Measurements from ENCODE around the gene TNRC18.
"Not testable (repeated sequence)": the region's sequence is repeated elsewhere in the genome, so short reads cannot be mapped to it uniquely, and the experiment has no call there.

The TNRC18 gene

DNA sequence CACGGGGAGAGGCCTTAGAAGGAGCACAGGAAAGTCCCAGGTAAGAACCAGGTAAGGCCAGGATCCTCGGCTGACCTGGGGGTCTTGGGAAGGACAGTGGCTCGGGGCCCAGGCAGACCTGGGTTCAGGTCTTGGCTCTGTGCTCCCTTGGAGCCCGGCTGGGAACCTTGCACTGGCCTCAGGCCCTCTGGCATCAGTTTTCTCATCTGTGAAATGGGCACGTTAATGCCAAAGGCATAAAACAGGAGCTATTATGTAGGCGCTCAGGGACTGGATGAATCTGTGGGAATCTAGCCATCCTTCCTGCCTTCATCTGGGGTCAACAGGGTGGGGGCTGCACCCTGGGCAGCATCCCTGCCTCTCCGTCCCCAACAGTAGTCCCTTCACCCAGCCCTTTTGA lies 149.2 kb downstream of the TNRC18 start:
- H3K9ac ChIP-seq (ENCODE audit: low read length), result no peak overlapping the region
- no peak overlapping the region for H3K27ac ChIP-seq (ENCODE audit: low read depth, low read length)
- H3K4me3 ChIP-seq (ENCODE audit: insufficient read depth, low read length, poor library complexity, severe bottlenecking), result no peak overlapping the region
- H2AFZ ChIP-seq (ENCODE audit: low read depth, low read length, severe bottlenecking), result no peak overlapping the region
- H4K20me1 ChIP-seq (ENCODE audit: low read depth, low read length), result no peaks in the 10 kb centered on the region
- no peaks in the 10 kb centered on the region for H3K27me3 ChIP-seq (ENCODE audit: low read length)
- H3K9me3 ChIP-seq (ENCODE audit: insufficient read depth, low read length), result no peaks in the 10 kb centered on the region
- H3K4me2 ChIP-seq (ENCODE audit: low read depth, low read length, poor library complexity, severe bottlenecking), result no peak overlapping the region
- H3K36me3 ChIP-seq (ENCODE audit: low read length), result no peaks in the 10 kb centered on the region
- no peaks in the 10 kb centered on the region for H3K9me2 ChIP-seq (replicated peaks; ENCODE audit: insufficient read depth, low read length)
- H3F3A ChIP-seq (ENCODE audit: insufficient read depth), result no peaks in the 10 kb centered on the region
- no peaks in the 10 kb centered on the region for H3K79me2 ChIP-seq (ENCODE audit: insufficient read depth, low read length)
- TF ChIP-seq, protein P1, sequence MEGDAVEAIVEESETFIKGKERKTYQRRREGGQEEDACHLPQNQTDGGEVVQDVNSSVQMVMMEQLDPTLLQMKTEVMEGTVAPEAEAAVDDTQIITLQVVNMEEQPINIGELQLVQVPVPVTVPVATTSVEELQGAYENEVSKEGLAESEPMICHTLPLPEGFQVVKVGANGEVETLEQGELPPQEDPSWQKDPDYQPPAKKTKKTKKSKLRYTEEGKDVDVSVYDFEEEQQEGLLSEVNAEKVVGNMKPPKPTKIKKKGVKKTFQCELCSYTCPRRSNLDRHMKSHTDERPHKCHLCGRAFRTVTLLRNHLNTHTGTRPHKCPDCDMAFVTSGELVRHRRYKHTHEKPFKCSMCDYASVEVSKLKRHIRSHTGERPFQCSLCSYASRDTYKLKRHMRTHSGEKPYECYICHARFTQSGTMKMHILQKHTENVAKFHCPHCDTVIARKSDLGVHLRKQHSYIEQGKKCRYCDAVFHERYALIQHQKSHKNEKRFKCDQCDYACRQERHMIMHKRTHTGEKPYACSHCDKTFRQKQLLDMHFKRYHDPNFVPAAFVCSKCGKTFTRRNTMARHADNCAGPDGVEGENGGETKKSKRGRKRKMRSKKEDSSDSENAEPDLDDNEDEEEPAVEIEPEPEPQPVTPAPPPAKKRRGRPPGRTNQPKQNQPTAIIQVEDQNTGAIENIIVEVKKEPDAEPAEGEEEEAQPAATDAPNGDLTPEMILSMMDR (IDR thresholded peaks at IDR 0.05; ENCODE audit: insufficient read depth, low read length, poor library complexity, severe bottlenecking), result no peak
- TF ChIP-seq EZH2phosphoT487 (conservative IDR thresholded peaks at IDR 0.05; ENCODE audit: low read length), result no peak

DNA sequence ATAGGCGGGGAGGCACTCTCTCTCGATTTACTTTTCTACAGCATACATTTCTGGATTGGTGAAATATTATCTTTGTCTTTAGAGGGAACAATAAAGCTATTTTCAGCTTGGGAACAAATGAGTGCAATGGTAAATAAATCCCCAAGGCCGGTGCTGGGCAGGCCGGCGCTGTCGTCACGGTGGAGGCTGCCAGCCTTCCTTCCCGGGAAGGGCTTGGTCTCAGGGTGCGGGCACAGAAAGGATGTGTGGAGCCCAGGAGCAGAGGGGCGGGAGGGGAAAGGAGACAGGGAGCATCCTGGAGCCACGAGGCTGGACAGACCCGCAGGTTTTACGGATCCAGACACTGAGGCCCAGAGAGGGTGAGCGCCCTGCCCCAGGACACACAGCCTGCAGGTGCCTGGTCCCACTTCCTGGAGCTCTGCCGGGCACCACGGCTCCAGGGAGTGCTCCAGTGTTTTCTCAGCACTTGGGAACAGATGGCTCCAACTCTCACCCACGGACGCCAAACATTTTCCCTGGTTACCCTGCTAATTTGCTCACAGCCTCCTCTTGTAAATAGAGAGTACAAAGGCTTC lies 149.7 kb downstream of the TNRC18 start:
- H2AFZ ChIP-seq (ENCODE audit: low read depth, low read length, severe bottlenecking); H3K9ac ChIP-seq (ENCODE audit: low read length); H4K20me1 ChIP-seq (ENCODE audit: low read depth, low read length); H3K4me2 ChIP-seq (ENCODE audit: low read depth, low read length, poor library complexity, severe bottlenecking); H3F3A ChIP-seq (ENCODE audit: insufficient read depth); H3K9me2 ChIP-seq (replicated peaks; ENCODE audit: insufficient read depth, low read length); H3K4me3 ChIP-seq (ENCODE audit: insufficient read depth, low read length, poor library complexity, severe bottlenecking); H3K9me3 ChIP-seq (ENCODE audit: insufficient read depth, low read length); H3K79me2 ChIP-seq (ENCODE audit: insufficient read depth, low read length); H3K36me3 ChIP-seq (ENCODE audit: low read length); H3K27me3 ChIP-seq (ENCODE audit: low read length); H3K27ac ChIP-seq (ENCODE audit: low read depth, low read length): not testable (repeated sequence)

DNA sequence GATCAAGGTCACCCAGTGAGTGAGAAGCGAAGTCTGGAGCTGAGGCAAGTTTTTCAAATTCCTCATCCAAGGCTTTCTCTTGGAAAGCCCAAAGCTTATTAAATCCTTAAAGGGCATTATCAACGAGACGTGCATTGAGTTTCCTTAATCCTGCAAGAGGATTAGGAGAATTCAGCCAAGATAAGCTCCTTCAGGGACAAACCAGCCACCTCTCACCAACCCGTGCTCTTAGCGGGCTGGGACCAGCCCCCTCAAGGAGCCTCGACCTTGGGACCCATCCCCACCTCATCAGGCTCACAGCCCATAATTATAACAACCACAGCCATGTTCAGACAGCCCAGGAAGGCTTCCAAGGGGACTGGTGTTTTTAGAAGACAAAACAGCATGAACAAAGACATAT lies 152.8 kb downstream of the TNRC18 start:
- H3K27ac ChIP-seq (ENCODE audit: low read depth, low read length), result no peak overlapping the region
- no peak overlapping the region for H3K9ac ChIP-seq (ENCODE audit: low read length)
- TF ChIP-seq, protein P1 (IDR thresholded peaks at IDR 0.05; ENCODE audit: insufficient read depth, low read length, poor library complexity, severe bottlenecking), result no peak
- TF ChIP-seq EZH2phosphoT487 (conservative IDR thresholded peaks at IDR 0.05; ENCODE audit: low read length), result no peak
- no peak overlapping the region for H3K4me3 ChIP-seq (ENCODE audit: insufficient read depth, low read length, poor library complexity, severe bottlenecking)
- H3K4me2 ChIP-seq (ENCODE audit: low read depth, low read length, poor library complexity, severe bottlenecking), result no peak overlapping the region
- no peaks in the 10 kb centered on the region for H3K27me3 ChIP-seq (ENCODE audit: low read length)
- H3K9me3 ChIP-seq (ENCODE audit: insufficient read depth, low read length), result no peaks in the 10 kb centered on the region
- H4K20me1 ChIP-seq (ENCODE audit: low read depth, low read length), result no peaks in the 10 kb centered on the region
- no peak overlapping the region for H2AFZ ChIP-seq (ENCODE audit: low read depth, low read length, severe bottlenecking)
- H3K79me2 ChIP-seq (ENCODE audit: insufficient read depth, low read length), result no peaks in the 10 kb centered on the region
- H3F3A ChIP-seq (ENCODE audit: insufficient read depth), result no peaks in the 10 kb centered on the region
- H3K36me3 ChIP-seq (ENCODE audit: low read length), result no peaks in the 10 kb centered on the region
- H3K9me2 ChIP-seq (replicated peaks; ENCODE audit: insufficient read depth, low read length), result no peaks in the 10 kb centered on the region

DNA sequence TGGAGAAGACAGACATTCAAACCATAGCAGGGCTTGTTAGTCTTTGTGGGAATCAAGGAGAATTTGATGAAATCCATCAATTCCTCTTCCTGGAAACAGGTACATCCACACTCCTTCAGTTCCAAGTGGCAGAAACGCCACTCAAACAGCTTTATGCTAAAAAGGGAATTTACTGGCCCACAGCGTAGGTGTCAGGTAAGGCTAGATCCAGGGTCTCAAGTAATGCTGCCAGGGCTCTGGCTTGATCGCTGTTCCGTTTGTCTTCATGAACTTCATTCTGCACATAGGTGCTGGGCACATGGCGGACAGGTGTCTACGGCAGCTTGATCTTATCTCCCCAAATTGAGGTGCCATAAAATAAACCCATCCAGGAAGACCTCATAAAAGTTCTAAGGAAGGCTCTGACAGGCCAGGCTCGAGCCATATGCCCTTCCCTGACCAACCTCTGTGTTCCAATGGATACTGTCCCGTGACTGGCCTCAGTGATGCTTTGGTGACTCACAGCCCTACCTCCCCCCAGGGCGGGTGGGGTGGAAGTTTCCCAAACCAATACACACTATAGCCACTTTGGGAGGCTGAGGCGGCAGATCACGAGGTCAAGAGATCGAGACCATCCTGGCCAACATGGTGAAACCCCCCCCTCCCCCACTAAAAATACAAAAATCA lies 153.5 kb downstream of the TNRC18 start:
- H3K36me3 ChIP-seq (ENCODE audit: low read length); H2AFZ ChIP-seq (ENCODE audit: low read depth, low read length, severe bottlenecking); H3K27me3 ChIP-seq (ENCODE audit: low read length); H3K9me2 ChIP-seq (replicated peaks; ENCODE audit: insufficient read depth, low read length); H3K4me2 ChIP-seq (ENCODE audit: low read depth, low read length, poor library complexity, severe bottlenecking); H3K4me3 ChIP-seq (ENCODE audit: insufficient read depth, low read length, poor library complexity, severe bottlenecking); H3K9me3 ChIP-seq (ENCODE audit: insufficient read depth, low read length); H3K27ac ChIP-seq (ENCODE audit: low read depth, low read length); H4K20me1 ChIP-seq (ENCODE audit: low read depth, low read length); H3F3A ChIP-seq (ENCODE audit: insufficient read depth); H3K79me2 ChIP-seq (ENCODE audit: insufficient read depth, low read length); H3K9ac ChIP-seq (ENCODE audit: low read length): not testable (repeated sequence)

DNA sequence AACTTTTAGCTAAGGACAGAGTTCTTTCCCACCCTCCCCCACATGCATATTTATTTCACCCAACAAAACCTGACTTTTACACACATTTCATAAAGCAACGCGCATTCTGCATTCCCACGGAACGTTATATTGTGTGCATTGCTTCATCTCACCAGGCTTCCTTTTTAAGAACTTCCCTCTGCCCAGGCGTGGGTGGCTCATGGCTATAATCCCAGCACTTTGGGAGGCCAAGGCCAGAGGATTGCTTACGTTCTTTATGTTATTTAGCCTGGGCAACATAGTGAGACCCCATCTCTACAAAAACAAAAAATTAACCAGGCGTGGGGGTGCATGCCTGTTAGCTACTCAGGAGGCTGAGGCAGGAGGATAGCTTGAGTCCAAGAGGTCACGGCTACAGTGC lies 155.8 kb downstream of the TNRC18 start:
- not testable (repeated sequence) for H3K9me3 ChIP-seq (ENCODE audit: insufficient read depth, low read length); H3K79me2 ChIP-seq (ENCODE audit: insufficient read depth, low read length); H3K27me3 ChIP-seq (ENCODE audit: low read length); H2AFZ ChIP-seq (ENCODE audit: low read depth, low read length, severe bottlenecking); H4K20me1 ChIP-seq (ENCODE audit: low read depth, low read length); H3F3A ChIP-seq (ENCODE audit: insufficient read depth); H3K4me2 ChIP-seq (ENCODE audit: low read depth, low read length, poor library complexity, severe bottlenecking); H3K9me2 ChIP-seq (replicated peaks; ENCODE audit: insufficient read depth, low read length); H3K27ac ChIP-seq (ENCODE audit: low read depth, low read length); H3K9ac ChIP-seq (ENCODE audit: low read length); H3K36me3 ChIP-seq (ENCODE audit: low read length); H3K4me3 ChIP-seq (ENCODE audit: insufficient read depth, low read length, poor library complexity, severe bottlenecking)

All from SU-DHL-6 (cell line).